Transverse colon (tissue), 4 donors: ENCODE measurements around the gene ASIC2. TPM values are rescaled to one million over a fixed set of nuclear protein-coding genes. Genes with fewer than 3 reads are reported as not detected.

ENCODE experiments used
- DNase-seq: peaks from one replicate; pipeline ENCODE4 v3.0.0-alpha.2; 2019
- H3K27ac ChIP-seq, 4 donors: fragments of 200-600 bp; sonication (generic); 2 replicates each; pipeline ENCODE4 v1.5.1; 2016 to 2018; ENCODE audit warnings: inconsistent platforms in 4 of 4
- H3K27me3 ChIP-seq: fragments of 200-600 bp; sonication (generic); 2 replicates; pipeline ENCODE4 v1.5.1; 2017; ENCODE audit warnings: inconsistent platforms
- H3K36me3 ChIP-seq, 4 donors: fragments of 200-600 bp; sonication (generic); 2 replicates each; pipeline ENCODE4 v1.5.1; 2017 to 2019; ENCODE audit warnings: inconsistent platforms in 4 of 4
- H3K4me1 ChIP-seq, 4 donors: fragments of 200-600 bp; sonication (generic); 2 replicates each; pipeline ENCODE4 v1.5.1; 2017 to 2020; ENCODE audit warnings: inconsistent platforms in 4 of 4
- H3K4me3 ChIP-seq, 4 donors: fragments of 200-600 bp; sonication (generic); 1 replicate in 1 of 4; 2 replicates in 3 of 4; pipeline versions ENCODE4 v1.5.1 to v1.6.1; 2017 to 2019; ENCODE audit warnings: inconsistent platforms in 4 of 4
- H3K9me3 ChIP-seq, 2 donors: fragments of 200-600 bp; sonication (generic); 2 replicates each; pipeline ENCODE4 v1.5.1; 2017 to 2019; ENCODE audit warnings: inconsistent platforms in 2 of 2
- CTCF ChIP-seq, 5 experiments: fragments of 200-600 bp in 3 of 5; fragments of 450-650 bp in 2 of 5; sonication (generic) in 3 of 5; IDR thresholded peaks; 1 replicate in 2 of 5; 2 replicates in 3 of 5; pipeline ENCODE4 v1.5.1; 2016 to 2017; ENCODE audit warnings: antibody characterized with exemption in 5 of 5, inconsistent platforms in 3 of 5, mild to moderate bottlenecking in 2 of 5, moderate library complexity in 1 of 5
- EP300 ChIP-seq: sonication (generic); formaldehyde crosslinking; IDR thresholded peaks from one replicate; pipeline ENCODE4 v1.6.1; 2017; ENCODE audit warnings: antibody characterized with exemption, low read depth
- POLR2A ChIP-seq: fragments of 450-650 bp; IDR thresholded peaks from one replicate; pipeline ENCODE4 v1.6.1; 2016; ENCODE audit warnings: antibody characterized with exemption, mild to moderate bottlenecking, moderate library complexity
- POLR2AphosphoS5 ChIP-seq, 3 donors: sonication (generic); formaldehyde crosslinking; IDR thresholded peaks; one replicate each; pipeline ENCODE4 v1.6.1; 2016; ENCODE audit warnings: antibody characterized with exemption in 3 of 3
- WGBS, 2 donors: methylation state at CpG; one replicate each; pipeline ENCODE4 v1.1.5; 2018; ENCODE audit warnings: low coverage in 1 of 2; 5-methylcytosine and 5-hydroxymethylcytosine counted together
- in situ Hi-C, 4 donors: fragments of 200-750 bp; cut with MboI; loops; one replicate each; pipeline versions ENCODE4 v1.15.0 to v1.15.1; 2017; ENCODE audit warnings: low sequenced_read_pairs in 3 of 4, low pct_ligation_motif_present in 1 of 4, low pct_unique_long_range_greater_than_20kb in 1 of 4
- intact Hi-C: fragments of 100-400 bp; cut with DNase I; formaldehyde crosslinking; loops from one replicate; pipeline ENCODE4 v1.15.1; 2023; ENCODE audit warnings: low total_unique reads
- total RNA-seq, 4 donors: library from RNA; depleted of rRNA; stranded (reverse); fragments of >200 nt; gene quantifications; one replicate each; pipeline ENCODE4 v1.1.0, GENCODE V29; 2016

The ASIC2 gene
- total RNA-seq, 4 donors from 2014 or later: 0.16 to 0.55 TPM; not detected in 2

DNA sequence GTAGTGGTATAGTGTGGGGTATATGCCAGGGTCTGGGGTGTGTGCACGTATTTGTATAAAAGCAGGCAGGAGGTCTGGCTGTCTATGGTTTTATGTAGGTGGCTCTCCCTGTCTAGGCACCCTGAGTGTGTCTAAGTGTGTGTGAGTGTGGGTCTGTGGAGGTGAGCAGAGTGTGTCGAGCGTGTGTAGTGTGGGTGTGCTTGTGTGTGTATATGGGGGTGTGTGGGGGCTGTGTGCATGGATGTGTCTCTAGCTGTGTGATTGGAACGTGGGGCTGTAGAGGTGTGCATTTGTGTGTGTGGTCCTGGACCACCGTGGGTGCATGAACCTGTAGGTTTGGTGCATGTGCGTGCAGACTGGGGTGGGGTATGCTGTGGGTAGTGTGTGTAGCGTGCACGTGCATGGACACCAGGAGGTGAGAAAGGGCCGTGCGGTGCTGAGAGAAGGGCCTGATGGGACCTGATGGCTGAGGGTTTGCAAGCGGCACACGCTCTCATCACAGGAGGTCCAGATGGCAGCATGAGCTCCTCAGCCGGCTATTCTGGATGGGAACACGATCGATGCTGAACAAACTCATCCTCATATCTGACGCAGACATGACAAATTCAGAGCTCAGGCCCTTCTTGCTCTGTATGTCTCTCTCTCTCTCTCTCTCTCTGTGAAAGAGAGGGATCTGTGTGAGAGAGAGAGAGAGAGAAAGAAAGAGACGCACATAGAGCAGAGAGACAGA lies 273.8 kb downstream of the ASIC2 start:
- Histone ChIP-seq H3K4me3 (no peak overlapping the region), H3K27ac (no peak overlapping the region), H3K9me3 (no peaks in the 10 kb centered on the region), H3K36me3 (no peaks in the 10 kb centered on the region), H3K4me1 (no peaks in the 10 kb centered on the region), H3K27me3 (no peaks in the 10 kb centered on the region)
- in situ Hi-C loops: no loop called here
- WGBS, 2 donors: 83 to 93% methylated on average over 8 to 17 of the region's 17 CpGs
- no peak for DNase-seq
- TF ChIP-seq POLR2AphosphoS5 (IDR thresholded peaks at IDR 0.05) (no peak), EP300 (no peak), POLR2A (no peak), CTCF (IDR thresholded peaks at IDR 0.05) (no peak)
- intact Hi-C loops: no loop called here

GRCh38 chr17:33017366-33017765 lies 275.7 kb downstream of the ASIC2 start:
- intact Hi-C loops: no loop called here
- H3K27me3 ChIP-seq: no peaks in the 10 kb centered on the region
- no peak overlapping the region for H3K27ac ChIP-seq
- no peaks in the 10 kb centered on the region for H3K4me1 ChIP-seq
- H3K36me3 ChIP-seq: no peaks in the 10 kb centered on the region
- no peak overlapping the region for H3K4me3 ChIP-seq
- 90% methylated on average over 5 of the region's 5 CpGs; no CpG with 5 or more reads in 1 of the 2 donors for WGBS, 2 donors
- TF ChIP-seq CTCF (IDR thresholded peaks at IDR 0.05): no peak
- TF ChIP-seq POLR2AphosphoS5 (IDR thresholded peaks at IDR 0.05): no peak
- TF ChIP-seq POLR2A: no peak
- TF ChIP-seq EP300: no peak
- DNase-seq: no peak
- in situ Hi-C loops: no loop called here
- H3K9me3 ChIP-seq: no peaks in the 10 kb centered on the region

GRCh38 chr17:33016920-33017319 lies 276.2 kb downstream of the ASIC2 start:
- H3K36me3 ChIP-seq: no peaks in the 10 kb centered on the region
- DNase-seq: no peak
- H3K4me3 ChIP-seq: no peak overlapping the region
- H3K4me1 ChIP-seq: no peaks in the 10 kb centered on the region
- H3K27me3 ChIP-seq: no peaks in the 10 kb centered on the region
- TF ChIP-seq POLR2AphosphoS5 (IDR thresholded peaks at IDR 0.05) (no peak), EP300 (no peak), POLR2A (no peak), CTCF (IDR thresholded peaks at IDR 0.05) (no peak)
- in situ Hi-C loops: no loop called here
- intact Hi-C loops: no loop called here
- 82% methylated on average over 6 of the region's 6 CpGs; no CpG with 5 or more reads in 1 of the 2 donors for WGBS, 2 donors
- H3K27ac ChIP-seq: no peak overlapping the region
- no peaks in the 10 kb centered on the region for H3K9me3 ChIP-seq

- Histone ChIP-seq H3K4me1 (no peaks in the 10 kb centered on the region), H3K36me3 (no peaks in the 10 kb centered on the region), H3K4me3 (no peak overlapping the region), H3K9me3 (no peaks in the 10 kb centered on the region), H3K27ac (no peak overlapping the region), H3K27me3 (no peaks in the 10 kb centered on the region)
- in situ Hi-C loops (no loop called here), intact Hi-C loops (no loop called here)
- DNase-seq: no peak
- TF ChIP-seq POLR2AphosphoS5 (IDR thresholded peaks at IDR 0.05) (no peak), CTCF (IDR thresholded peaks at IDR 0.05) (no peak)
- WGBS, 2 donors: 66% methylated on average over 9 of the region's 9 CpGs; no CpG with 5 or more reads in 1 of the 2 donors
Observed at GRCh38 chr17:33015716-33016346, 277.3 kb downstream of the ASIC2 start.
